ENCODE measurements around the gene TAAR2.
"Not testable (repeated sequence)": the region's sequence is repeated elsewhere in the genome, so short reads cannot be mapped to it uniquely, and the experiment has no call there.

The TAAR2 gene

GRCh38 chr6:132611616-132612015 is 12.5 kb downstream of the TAAR2 start:
- no peak for DNase-seq

DNA sequence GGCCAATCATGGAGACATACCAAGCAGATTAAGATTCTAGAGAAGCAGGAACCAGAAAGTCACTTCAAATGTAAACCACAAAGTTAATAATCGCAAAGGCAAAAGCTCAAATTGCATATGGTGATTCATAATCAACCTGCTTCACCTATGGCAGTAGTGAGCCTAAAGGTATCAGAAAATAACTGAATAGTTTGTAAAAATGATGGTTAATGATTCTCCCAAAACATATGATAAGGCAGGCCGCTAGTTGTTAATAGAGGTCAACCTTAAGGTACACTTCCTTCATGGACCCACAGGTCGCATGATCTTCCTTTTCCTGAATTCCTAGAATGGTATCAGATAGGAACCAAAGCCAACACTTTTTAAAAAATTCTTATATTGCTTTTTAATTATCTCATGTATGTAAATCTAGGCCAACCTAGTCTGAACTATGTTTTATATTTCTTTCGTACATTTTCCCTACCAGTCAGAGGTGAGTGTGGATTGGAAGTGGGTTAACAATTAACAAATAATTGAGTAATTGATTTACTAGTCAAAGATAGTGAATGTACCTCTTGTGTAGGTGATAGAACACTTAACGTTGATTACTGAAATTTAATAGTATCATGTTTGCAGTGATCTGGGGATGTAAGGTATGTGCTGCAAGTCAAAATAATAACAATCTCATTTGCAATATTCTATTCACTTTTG is 16.4 kb downstream of the TAAR2 start:
- DNase-seq: no peak

GRCh38 chr6:132604635-132605152 is 19.4 kb downstream of the TAAR2 start:
- DNase-seq: no peak

DNA sequence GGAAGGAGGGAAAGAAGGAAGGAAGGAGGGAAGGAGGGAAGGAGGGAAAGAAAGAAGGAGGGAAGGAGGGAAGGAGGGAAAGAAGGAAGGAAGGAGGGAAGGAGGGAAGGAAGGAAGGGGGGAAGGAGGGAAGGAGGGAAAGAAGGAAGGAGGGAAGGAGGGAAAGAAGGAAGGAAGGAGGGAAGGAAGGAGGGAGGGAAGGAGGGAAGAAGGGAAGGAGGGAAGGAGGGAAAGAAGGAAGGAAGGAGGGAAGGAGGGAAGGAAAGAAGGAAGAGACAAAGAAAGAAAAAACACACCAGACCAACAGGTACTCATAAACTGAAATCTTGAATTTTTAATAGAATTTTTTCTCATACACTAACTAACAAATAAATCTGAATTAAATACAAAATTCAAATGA is 23.2 kb downstream of the TAAR2 start:
- DNase-seq: not testable (repeated sequence)

DNA sequence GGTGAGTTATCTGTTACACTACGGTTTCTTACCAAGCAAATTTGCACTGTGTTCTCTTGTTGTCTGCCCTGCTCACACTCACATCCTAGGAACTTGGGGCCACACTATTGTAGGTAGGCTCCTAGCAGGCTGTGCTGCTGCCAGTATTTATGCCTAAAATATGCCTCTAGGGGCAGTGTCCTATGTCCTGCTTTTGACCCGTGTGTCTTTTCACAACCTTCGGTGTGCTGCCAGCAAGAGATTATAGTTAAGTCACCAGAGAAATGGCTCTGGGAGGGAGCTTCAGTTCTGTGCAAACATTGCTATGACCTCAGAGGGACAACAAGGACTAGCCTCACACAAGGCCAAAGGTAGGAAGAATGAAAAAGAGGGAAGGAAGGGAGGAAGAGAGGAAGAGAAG is 25.6 kb downstream of the TAAR2 start:
- DNase-seq: no peak

GRCh38 chr6:132596201-132596600 is 27.9 kb downstream of the TAAR2 start:
- DNase-seq: no peak

- DNase-seq: no peak
These were observed 31.2 kb downstream of the TAAR2 start for GRCh38 chr6:132592855-132593254.

DNA sequence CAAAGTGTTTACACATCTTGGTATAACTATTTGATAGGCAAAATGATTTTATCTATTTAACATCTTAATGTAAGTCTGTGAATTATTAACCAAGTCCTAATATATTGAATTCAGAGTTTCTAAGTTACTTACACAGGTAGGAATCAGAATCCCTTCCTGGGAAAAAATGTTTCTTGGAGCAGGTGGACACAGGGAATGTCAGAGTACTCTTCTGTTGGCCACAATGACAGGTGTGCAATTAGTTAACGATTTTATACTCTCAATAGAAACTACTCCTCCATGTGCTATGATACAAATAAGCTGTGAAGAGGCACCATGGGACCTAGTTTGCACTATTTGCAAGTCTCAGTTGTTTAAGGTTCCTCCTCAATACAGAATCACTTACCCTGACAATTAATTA is 33.7 kb downstream of the TAAR2 start:
- no peak for DNase-seq

- no peak for DNase-seq
These were observed 34.6 kb downstream of the TAAR2 start, which contains the start of gene TAAR5 for GRCh38 chr6:132589454-132589853. TSS of gene TAAR5 (minus strand) at chr6:132589741. CDS start at chr6:132589686, 55 bp downstream.

GRCh38 chr6:132587424-132587823 is 36.7 kb downstream of the TAAR2 start:
- no peak for DNase-seq

DNA sequence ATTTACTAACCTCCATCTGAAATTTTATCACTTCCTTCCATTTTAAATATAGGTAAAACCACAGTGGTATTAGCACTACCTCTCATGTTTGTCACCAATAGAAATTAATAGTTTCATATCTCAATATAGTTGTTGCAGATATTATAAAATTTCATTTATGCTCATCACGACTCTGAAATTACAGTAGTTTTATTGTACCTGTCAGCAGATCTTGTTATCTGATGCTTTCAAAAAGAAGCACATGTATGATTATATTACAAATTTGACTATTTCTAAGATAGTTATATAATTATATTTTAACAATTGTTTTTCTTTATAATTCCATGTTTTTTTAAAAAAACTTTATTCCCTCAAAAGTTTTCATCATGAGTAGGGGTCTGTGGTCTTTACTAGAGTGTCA is 39.4 kb downstream of the TAAR2 start:
- no peak for DNase-seq

DNA sequence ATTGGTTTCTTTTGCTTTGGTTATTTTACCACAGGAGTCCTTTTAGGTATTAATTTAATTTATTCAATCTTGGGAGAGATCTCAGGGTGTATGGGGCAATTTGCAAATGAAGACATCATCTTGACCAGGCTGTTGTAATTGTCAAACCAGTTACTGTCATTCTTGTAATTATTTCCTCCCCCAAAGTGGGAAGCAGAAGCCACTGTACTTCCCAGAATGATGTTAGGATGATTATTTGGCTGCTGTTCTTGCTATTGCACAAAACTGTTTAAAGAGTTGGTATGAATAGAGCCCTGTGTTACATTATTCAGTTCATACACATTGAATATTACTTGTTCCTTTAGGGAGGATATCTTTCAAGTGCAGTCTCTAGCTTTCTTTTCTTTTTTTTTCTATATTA is 52.3 kb downstream of the TAAR2 start:
- no peak for DNase-seq

DNA sequence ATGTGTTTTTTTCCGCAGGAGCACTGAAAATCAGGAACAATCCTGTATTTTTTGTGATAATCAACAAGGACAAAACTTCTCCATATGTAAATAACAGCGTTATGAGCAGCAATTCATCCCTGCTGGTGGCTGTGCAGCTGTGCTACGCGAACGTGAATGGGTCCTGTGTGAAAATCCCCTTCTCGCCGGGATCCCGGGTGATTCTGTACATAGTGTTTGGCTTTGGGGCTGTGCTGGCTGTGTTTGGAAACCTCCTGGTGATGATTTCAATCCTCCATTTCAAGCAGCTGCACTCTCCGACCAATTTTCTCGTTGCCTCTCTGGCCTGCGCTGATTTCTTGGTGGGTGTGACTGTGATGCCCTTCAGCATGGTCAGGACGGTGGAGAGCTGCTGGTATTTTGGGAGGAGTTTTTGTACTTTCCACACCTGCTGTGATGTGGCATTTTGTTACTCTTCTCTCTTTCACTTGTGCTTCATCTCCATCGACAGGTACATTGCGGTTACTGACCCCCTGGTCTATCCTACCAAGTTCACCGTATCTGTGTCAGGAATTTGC is 53.8 kb downstream of the TAAR2 start, which contains the start of gene TAAR6:
TAAR6 (plus strand) TSS at position 102 of the 557 bp plus-strand sequence; CDS start at position 102, 0 bp downstream.
- DNase-seq: no peak

DNA sequence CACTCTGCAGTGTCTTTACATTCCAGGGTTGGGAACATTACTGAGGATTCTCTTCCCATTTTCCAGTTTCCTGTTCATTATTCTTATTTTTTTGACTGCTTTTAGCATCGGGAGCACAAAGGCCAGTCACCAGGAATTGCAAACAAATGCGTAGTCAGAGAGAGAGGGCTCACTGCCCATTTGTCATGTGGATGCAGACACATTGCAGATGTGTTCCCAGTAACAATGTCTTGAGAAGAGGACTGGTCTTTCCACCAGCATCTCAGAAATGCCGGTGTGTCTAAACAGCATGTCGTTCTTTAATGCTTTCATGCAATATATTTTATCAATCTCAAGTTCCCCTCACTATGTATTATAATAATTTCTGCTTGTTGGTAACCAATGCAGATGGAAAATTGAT is 54.9 kb downstream of the TAAR2 start:
- no peak for DNase-seq

- no peak for DNase-seq
These were observed 55.5 kb downstream of the TAAR2 start for GRCh38 chr6:132568611-132569010.

GRCh38 chr6:132567566-132567965 is 56.5 kb downstream of the TAAR2 start:
- DNase-seq: no peak
